ENCODE measurements around the gene OR1E1. TPM values are rescaled to one million over a fixed set of nuclear protein-coding genes. Genes with fewer than 3 reads are reported as not detected.
"Not testable (repeated sequence)": the region's sequence is repeated elsewhere in the genome, so short reads cannot be mapped to it uniquely, and the experiment has no call there.

OR1E1 gene
- total RNA-seq, 1 donor from 2014 or later, result not detected

GRCh38 chr17:3378321-3378720 is 19.9 kb downstream of the OR1E1 start:
- Mint-ChIP-seq H3K4me1 (ENCODE audit: low read depth) (no peaks in the 10 kb centered on the region), H3K36me3 (ENCODE audit: low read depth) (no peaks in the 10 kb centered on the region)
- DNase-seq (ENCODE audit: low spot score), result peak; percentile 72

GRCh38 chr17:3371167-3371566 is 27.0 kb downstream of the OR1E1 start:
- H3K36me3 Mint-ChIP-seq (ENCODE audit: low read depth); H3K4me1 Mint-ChIP-seq (ENCODE audit: low read depth); H3K27ac Mint-ChIP-seq (ENCODE audit: unreplicated experiment); DNase-seq (ENCODE audit: low spot score); H3K4me3 Mint-ChIP-seq (ENCODE audit: unreplicated experiment); H3K27me3 Mint-ChIP-seq (ENCODE audit: low read depth): not testable (repeated sequence)
- peaks cover 45% of the 10 kb centered on the region for H3K9me3 Mint-ChIP-seq (ENCODE audit: low read depth)

More at GRCh38 chr17:3378321-3378720, 19.9 kb downstream of the OR1E1 start:
- Mint-ChIP-seq H3K4me3 (ENCODE audit: unreplicated experiment) (no peak overlapping the region), H3K27me3 (ENCODE audit: low read depth) (peaks cover 10% of the 10 kb centered on the region), H3K27ac (ENCODE audit: unreplicated experiment) (no peak overlapping the region), H3K9me3 (ENCODE audit: low read depth) (peaks cover 16% of the 10 kb centered on the region)
- TF ChIP-seq CTCF (IDR thresholded peaks at IDR 0.05), result no peak

Other genes starting within 250 kb of the OR1E1 start
- not detected in 3 replicates for gene OR1A2, start 200.9 kb downstream of the OR1E1 start, total RNA-seq
- gene OR1A1, start 190.7 kb downstream of the OR1E1 start, total RNA-seq, result not detected in 3 replicates
- gene OR3A1, start 100.0 kb downstream of the OR1E1 start, total RNA-seq, result not detected in 3 replicates
- not detected in 3 replicates for gene OR3A2, start 12.1 kb downstream of the OR1E1 start, total RNA-seq
- gene OR3A3, start 13.0 kb upstream of the OR1E1 start, total RNA-seq, result not detected in 3 replicates
- not detected in 3 replicates for gene OR1E2, start 35.4 kb upstream of the OR1E1 start, total RNA-seq
- not detected in 3 replicates for gene SPATA22, start 73.4 kb upstream of the OR1E1 start, total RNA-seq
- not detected in 3 replicates for gene ASPA, start 77.6 kb upstream of the OR1E1 start, total RNA-seq
- 0.27 to 0.74 TPM in 2 of 3 replicates, not detected in the other for gene TRPV3, start 159.4 kb upstream of the OR1E1 start, total RNA-seq
- gene TRPV1, start 211.0 kb upstream of the OR1E1 start, total RNA-seq, result 2.2 to 4.8 TPM (median 3.1 TPM) in 3 replicates
- gene SHPK, start 237.8 kb upstream of the OR1E1 start, total RNA-seq, result 5.6 to 6.1 TPM (median 5.9 TPM) in 3 replicates
- gene CTNS, start 238.3 kb upstream of the OR1E1 start, total RNA-seq, result 14.4 to 18.4 TPM (median 17.8 TPM) in 3 replicates